Astrocyte (in vitro differentiated cells and primary cell): ENCODE measurements around the gene PODNL1.

Experiments
- CTCF ChIP-seq: IDR thresholded peaks from 2 replicates; pipeline ENCODE4 v1.5.1; 2011; ENCODE audit warnings: low read depth, mild to moderate bottlenecking, inconsistent platforms, low read length, moderate library complexity; ENCODE audit not compliant: insufficient read depth
- EZH2 ChIP-seq: IDR thresholded peaks from 2 replicates; pipeline ENCODE4 v1.6.1; 2012; ENCODE audit warnings: mild to moderate bottlenecking, low read length, inconsistent platforms; ENCODE audit not compliant: insufficient read depth

GRCh38 chr19:13920524-13920923 lies 17.7 kb downstream of the PODNL1 start:
- TF ChIP-seq CTCF (no peak), EZH2 (no peak)
